Measurements from ENCODE around the gene ZNF791. TPM values are rescaled to one million over a fixed set of nuclear protein-coding genes. Genes with fewer than 3 reads are reported as not detected.
"Not testable (repeated sequence)": the region's sequence is repeated elsewhere in the genome, so short reads cannot be mapped to it uniquely, and the experiment has no call there.

ZNF791 gene
- total and polyA plus RNA-seq, 2 donors (not counting 1 experiment from before 2014, with no cell fraction given), result 11.4 to 12.2 TPM

DNA sequence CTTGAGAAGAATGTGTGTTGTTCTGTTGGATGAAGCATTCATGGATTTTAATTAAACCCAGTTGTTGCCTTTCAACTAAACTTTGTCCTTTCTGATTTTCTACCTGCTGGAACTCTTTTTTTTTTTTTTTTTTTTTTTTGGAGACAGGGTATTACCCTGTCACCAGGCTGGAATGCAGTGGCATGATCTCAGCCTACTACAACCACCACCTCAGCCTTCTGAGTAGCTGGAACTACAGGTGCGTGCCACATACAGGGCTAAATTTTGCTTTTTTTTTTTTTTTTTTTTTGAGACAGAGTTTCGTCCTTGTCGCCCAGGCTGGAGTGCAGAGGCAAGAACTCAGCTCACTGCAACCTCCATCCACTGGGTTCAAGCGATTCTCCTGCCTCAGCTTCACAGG lies 6.9 kb downstream of the ZNF791 start:
- Histone ChIP-seq H4K20me1 (ENCODE audit: control insufficient read depth, extremely low read depth, insufficient read depth, low read length) (no peaks in the 10 kb centered on the region), H3K4me2 (ENCODE audit: extremely low read depth, insufficient read depth, low read length) (no peak overlapping the region), H3K9me3 (ENCODE audit: control insufficient read depth, insufficient read depth, low read depth, low read length) (no peaks in the 10 kb centered on the region), H3K4me3 (replicated peaks in 1 of 4; ENCODE audit: control extremely low read depth in 1 of 4, insufficient read depth in 1 of 4, low read depth in 3 of 4, low read length in 4 of 4) (no peak overlapping the region), H3K4me1 (ENCODE audit: control insufficient read depth, extremely low read depth, insufficient read depth, low read length) (no peaks in the 10 kb centered on the region), H3K27me3 (ENCODE audit: control insufficient read depth, insufficient read depth, low read length) (no peaks in the 10 kb centered on the region), H3K79me2 (ENCODE audit: control insufficient read depth, insufficient read depth, low read length) (peaks cover 59% of the 10 kb centered on the region), H3K9ac (ENCODE audit: insufficient read depth, low read length) (no peak overlapping the region), H3K27ac (ENCODE audit: insufficient read depth, low read length) (no peak overlapping the region), H2AFZ (ENCODE audit: low read length) (no peak overlapping the region), H3K36me3 (ENCODE audit: control insufficient read depth, insufficient read depth, low read length) (peaks cover 5% of the 10 kb centered on the region)
- no peak for TF ChIP-seq EZH2 (IDR thresholded peaks at IDR 0.05; ENCODE audit: low read length, missing control alignments)
- TF ChIP-seq, protein P1, sequence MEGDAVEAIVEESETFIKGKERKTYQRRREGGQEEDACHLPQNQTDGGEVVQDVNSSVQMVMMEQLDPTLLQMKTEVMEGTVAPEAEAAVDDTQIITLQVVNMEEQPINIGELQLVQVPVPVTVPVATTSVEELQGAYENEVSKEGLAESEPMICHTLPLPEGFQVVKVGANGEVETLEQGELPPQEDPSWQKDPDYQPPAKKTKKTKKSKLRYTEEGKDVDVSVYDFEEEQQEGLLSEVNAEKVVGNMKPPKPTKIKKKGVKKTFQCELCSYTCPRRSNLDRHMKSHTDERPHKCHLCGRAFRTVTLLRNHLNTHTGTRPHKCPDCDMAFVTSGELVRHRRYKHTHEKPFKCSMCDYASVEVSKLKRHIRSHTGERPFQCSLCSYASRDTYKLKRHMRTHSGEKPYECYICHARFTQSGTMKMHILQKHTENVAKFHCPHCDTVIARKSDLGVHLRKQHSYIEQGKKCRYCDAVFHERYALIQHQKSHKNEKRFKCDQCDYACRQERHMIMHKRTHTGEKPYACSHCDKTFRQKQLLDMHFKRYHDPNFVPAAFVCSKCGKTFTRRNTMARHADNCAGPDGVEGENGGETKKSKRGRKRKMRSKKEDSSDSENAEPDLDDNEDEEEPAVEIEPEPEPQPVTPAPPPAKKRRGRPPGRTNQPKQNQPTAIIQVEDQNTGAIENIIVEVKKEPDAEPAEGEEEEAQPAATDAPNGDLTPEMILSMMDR (conservative IDR thresholded peaks at IDR 0.05 in 1 of 2, IDR thresholded peaks at IDR 0.05 in 1 of 2; ENCODE audit: low read depth in 1 of 2, low read length in 2 of 2), result no peak
- DNase-seq (ENCODE audit: low read depth in 2 of 2), result no peak

DNA sequence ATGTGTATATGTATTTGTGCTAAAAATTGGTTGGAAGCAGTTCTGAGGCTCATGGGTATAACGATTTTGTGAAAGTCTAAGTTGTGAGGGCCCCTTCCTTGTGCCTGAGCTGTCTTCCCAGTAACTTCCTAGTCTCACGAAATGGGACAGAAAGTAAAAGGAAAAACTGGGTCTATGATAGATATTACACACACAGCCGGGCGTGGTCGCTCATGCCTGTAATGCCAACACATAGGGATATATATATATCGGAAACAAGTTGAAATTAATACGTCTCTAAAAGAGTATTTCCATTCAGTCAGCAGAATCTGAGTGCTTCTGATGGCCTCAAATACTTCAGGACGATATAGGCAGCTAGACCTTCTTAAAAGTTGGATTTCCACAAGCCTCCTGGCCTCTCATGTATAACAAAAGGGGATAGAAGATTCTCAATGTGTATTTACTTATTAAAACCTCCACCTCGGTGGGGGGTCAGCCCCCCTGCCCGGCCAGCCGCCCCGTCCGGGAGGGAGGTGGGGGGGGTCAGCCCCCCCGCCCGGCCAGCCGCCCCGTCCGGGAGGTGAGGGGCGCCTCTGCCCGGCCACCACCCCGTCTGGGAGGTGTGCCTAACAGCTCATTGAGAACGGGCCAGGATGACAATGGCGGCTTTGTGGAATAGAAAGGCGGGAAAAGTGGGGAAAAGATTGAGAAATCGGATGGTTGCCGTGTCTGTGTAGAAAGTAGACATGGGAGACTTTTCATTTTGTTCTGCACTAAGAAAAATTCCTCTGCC lies 10.7 kb downstream of the ZNF791 start:
- not testable (repeated sequence) for H3K4me2 ChIP-seq (ENCODE audit: extremely low read depth, insufficient read depth, low read length); H3K27ac ChIP-seq (ENCODE audit: insufficient read depth, low read length); H3K27me3 ChIP-seq (ENCODE audit: control insufficient read depth, insufficient read depth, low read length); H4K20me1 ChIP-seq (ENCODE audit: control insufficient read depth, extremely low read depth, insufficient read depth, low read length); H3K4me1 ChIP-seq (ENCODE audit: control insufficient read depth, extremely low read depth, insufficient read depth, low read length); H3K4me3 ChIP-seq (replicated peaks in 1 of 4; ENCODE audit: control extremely low read depth in 1 of 4, insufficient read depth in 1 of 4, low read depth in 3 of 4, low read length in 4 of 4); H3K36me3 ChIP-seq (ENCODE audit: control insufficient read depth, insufficient read depth, low read length); H3K9ac ChIP-seq (ENCODE audit: insufficient read depth, low read length); H3K9me3 ChIP-seq (ENCODE audit: control insufficient read depth, insufficient read depth, low read depth, low read length); DNase-seq (ENCODE audit: low read depth in 2 of 2); H2AFZ ChIP-seq (ENCODE audit: low read length)
- peaks cover 32% of the 10 kb centered on the region for H3K79me2 ChIP-seq (ENCODE audit: control insufficient read depth, insufficient read depth, low read length)

DNA sequence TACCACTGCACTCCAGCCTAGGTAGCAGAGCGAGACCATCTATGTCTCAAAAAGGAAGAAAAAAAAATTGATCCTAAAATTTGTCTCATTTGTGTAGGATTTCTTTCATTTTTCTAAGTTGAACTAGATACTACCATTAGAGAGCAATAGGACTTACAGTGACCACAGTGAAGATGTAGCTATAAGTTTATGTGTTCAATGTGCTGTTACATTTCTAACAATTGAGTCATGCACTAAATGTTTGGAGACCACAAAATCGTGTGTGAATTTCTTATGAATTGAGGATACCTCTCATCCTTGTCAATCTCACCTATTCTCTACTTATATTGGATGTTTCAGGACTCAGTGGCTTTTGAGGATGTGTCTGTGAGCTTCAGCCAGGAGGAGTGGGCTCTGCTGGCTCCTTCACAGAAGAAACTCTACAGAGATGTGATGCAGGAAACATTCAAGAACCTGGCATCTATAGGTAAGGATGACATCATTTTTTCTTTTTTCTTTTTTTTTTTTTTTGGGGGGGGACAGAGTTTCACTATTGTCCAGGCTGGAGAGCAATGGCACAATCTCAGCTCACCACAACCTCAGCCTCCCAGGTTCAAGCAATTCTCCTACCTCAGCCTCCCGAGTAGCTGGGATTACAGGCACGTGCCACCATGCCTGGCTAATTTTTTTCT lies 12.8 kb downstream of the ZNF791 start:
- Histone ChIP-seq H3K27ac (ENCODE audit: insufficient read depth, low read length) (no peak overlapping the region), H3K27me3 (ENCODE audit: control insufficient read depth, insufficient read depth, low read length) (no peaks in the 10 kb centered on the region), H3K9me3 (ENCODE audit: control insufficient read depth, insufficient read depth, low read depth, low read length) (peaks cover 6% of the 10 kb centered on the region), H2AFZ (ENCODE audit: low read length) (no peak overlapping the region), H4K20me1 (ENCODE audit: control insufficient read depth, extremely low read depth, insufficient read depth, low read length) (no peaks in the 10 kb centered on the region), H3K79me2 (ENCODE audit: control insufficient read depth, insufficient read depth, low read length) (peaks cover 19% of the 10 kb centered on the region), H3K36me3 (ENCODE audit: control insufficient read depth, insufficient read depth, low read length) (peaks cover 9% of the 10 kb centered on the region), H3K4me1 (ENCODE audit: control insufficient read depth, extremely low read depth, insufficient read depth, low read length) (no peaks in the 10 kb centered on the region), H3K9ac (ENCODE audit: insufficient read depth, low read length) (no peak overlapping the region), H3K4me2 (ENCODE audit: extremely low read depth, insufficient read depth, low read length) (no peak overlapping the region), H3K4me3 (replicated peaks in 1 of 4; ENCODE audit: control extremely low read depth in 1 of 4, insufficient read depth in 1 of 4, low read depth in 3 of 4, low read length in 4 of 4) (no peak overlapping the region)
- DNase-seq (ENCODE audit: low read depth in 2 of 2), result peak in 1 of 2 donors; percentile 34
- TF ChIP-seq, protein P1 (conservative IDR thresholded peaks at IDR 0.05 in 1 of 2, IDR thresholded peaks at IDR 0.05 in 1 of 2; ENCODE audit: low read depth in 1 of 2, low read length in 2 of 2), result no peak
- no peak for TF ChIP-seq EZH2 (IDR thresholded peaks at IDR 0.05; ENCODE audit: low read length, missing control alignments)
